ENCODE measurements around the gene NAA50.

The NAA50 gene

DNA sequence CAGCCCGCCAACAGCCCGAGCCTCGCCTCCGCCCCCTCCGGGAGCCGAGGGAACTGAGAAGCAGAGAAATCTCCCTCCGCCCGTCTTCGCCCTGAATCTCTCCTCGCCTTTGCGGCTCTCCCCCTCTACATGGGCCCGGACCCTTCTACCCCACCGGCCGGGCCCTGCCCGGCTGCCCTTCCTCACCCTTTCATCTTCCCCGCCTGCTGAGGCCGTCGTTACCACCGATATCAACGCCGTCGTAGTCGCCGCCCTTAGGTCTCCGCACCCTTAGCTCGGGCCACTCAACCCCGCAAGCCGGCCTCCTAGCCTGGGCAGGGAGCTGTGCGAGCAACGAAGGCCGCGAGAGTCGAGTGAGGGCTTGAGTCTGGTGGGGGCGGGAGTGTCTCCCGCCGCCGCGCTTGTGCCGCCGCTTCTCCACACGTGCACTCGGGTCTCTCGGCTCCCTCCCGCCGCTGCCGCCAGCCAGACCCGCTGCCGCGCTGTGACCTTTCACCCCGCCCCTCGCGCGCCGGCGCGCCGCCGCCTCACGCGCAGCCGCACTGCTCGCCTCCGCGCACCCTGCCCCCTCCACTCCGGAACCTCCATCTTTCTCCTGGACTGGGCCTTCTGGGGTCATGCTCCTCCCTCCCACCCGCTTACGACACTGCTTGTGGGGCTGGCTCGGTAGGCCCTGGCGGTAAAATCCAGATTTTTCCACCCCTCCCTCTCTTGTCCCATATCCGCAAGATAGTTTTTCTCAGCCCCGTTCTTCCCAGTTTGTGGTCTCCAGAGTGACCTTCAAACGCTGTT is at the start of gene NAA50:
Gene NAA50, minus strand, starts transcription at position 494 of the 792 bp plus-strand sequence. Its CDS starts 300 bp downstream, at position 194.
- no peaks in the 10 kb centered on the region for H3K27me3 ChIP-seq (ENCODE audit: control insufficient read depth, insufficient read depth, low read length)
- H3K36me3 ChIP-seq (ENCODE audit: control insufficient read depth, insufficient read depth, low read length): no peaks in the 10 kb centered on the region
- peak within 1 kb of the TSS; percentile 79 for H3K4me3 ChIP-seq (ENCODE audit: low read length)
- H3K4me1 ChIP-seq (ENCODE audit: control insufficient read depth, insufficient read depth, low read length): peaks cover 15% of the 10 kb centered on the region
- H3K9ac ChIP-seq (ENCODE audit: low read length): peak within 1 kb of the TSS; percentile 91
- H3K27ac ChIP-seq (ENCODE audit: low read depth, low read length): peak within 1 kb of the TSS; percentile 100

DNA sequence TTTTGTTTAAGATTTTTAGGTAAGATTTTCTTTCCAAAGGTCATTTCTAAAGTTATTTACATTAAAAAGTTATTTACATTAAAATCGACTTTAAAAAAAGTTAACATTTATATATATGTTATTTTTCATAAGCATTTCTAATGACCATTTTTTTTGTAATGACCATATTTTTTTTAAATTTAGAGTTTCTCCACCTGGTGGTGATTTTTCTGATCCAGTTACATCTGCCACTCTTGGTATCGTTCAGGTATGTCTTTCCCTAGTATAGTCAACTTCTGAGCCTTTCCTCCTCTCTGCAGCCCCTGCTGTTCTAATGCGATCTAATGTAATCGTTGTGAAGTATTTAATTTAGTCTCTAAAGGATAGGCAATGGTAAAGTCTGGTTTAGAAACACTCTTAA is 49.6 kb upstream of the NAA50 start:
- no peak overlapping the region for H3K4me3 ChIP-seq (ENCODE audit: low read length)
- no peaks in the 10 kb centered on the region for H3K4me1 ChIP-seq (ENCODE audit: control insufficient read depth, insufficient read depth, low read length)
- no peak overlapping the region for H3K27ac ChIP-seq (ENCODE audit: low read depth, low read length)
- no peak overlapping the region for H3K9ac ChIP-seq (ENCODE audit: low read length)
- H3K27me3 ChIP-seq (ENCODE audit: control insufficient read depth, insufficient read depth, low read length): no peaks in the 10 kb centered on the region
- peaks cover 10% of the 10 kb centered on the region for H3K36me3 ChIP-seq (ENCODE audit: control insufficient read depth, insufficient read depth, low read length)

DNA sequence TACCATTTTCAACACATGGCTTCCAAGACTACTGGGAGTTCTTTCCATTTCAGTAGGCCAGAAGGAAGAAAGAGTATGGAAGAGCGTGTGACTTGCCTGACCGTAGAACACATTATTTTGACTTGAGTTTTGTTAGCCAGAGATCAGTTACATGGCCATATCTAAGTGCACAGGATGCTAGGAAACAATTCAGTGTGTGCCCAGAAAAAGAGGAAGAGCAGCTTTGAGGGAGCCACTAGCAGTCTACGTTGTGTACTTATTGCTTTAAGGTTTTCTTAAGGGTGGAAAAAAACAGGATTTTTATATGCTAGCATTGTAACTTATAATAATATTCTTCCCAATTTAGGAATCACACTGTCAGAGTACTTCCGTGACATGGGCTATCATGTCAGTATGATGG is 48.5 kb upstream of the NAA50 start:
- Histone ChIP-seq H3K9ac (ENCODE audit: low read length) (no peak overlapping the region), H3K4me3 (ENCODE audit: low read length) (no peak overlapping the region), H3K36me3 (ENCODE audit: control insufficient read depth, insufficient read depth, low read length) (peaks cover 10% of the 10 kb centered on the region), H3K27ac (ENCODE audit: low read depth, low read length) (no peak overlapping the region), H3K4me1 (ENCODE audit: control insufficient read depth, insufficient read depth, low read length) (no peaks in the 10 kb centered on the region), H3K27me3 (ENCODE audit: control insufficient read depth, insufficient read depth, low read length) (no peaks in the 10 kb centered on the region)

DNA sequence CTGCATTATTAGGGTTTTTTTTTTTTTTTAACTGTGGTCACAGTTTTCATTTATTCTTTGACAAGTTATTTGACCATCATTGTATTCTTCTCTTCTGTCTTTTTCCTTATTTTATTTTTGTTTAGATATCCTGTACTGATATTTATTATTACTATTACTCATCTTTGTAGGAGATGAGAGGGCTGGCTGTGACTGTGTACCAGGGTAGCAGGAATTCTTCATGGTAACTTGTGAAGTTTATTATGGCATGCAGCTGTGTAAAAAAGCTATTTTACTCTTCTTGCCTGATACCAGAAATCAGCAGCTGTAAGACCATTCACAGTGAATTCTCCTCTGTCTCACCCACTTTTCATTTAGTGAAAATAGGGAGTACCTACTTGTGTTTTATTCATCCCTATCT is 45.3 kb upstream of the NAA50 start:
- no peaks in the 10 kb centered on the region for H3K4me1 ChIP-seq (ENCODE audit: control insufficient read depth, insufficient read depth, low read length)
- H3K36me3 ChIP-seq (ENCODE audit: control insufficient read depth, insufficient read depth, low read length): peaks cover 8% of the 10 kb centered on the region
- H3K27me3 ChIP-seq (ENCODE audit: control insufficient read depth, insufficient read depth, low read length): no peaks in the 10 kb centered on the region
- H3K4me3 ChIP-seq (ENCODE audit: low read length): no peak overlapping the region
- no peak overlapping the region for H3K9ac ChIP-seq (ENCODE audit: low read length)
- no peak overlapping the region for H3K27ac ChIP-seq (ENCODE audit: low read depth, low read length)

DNA sequence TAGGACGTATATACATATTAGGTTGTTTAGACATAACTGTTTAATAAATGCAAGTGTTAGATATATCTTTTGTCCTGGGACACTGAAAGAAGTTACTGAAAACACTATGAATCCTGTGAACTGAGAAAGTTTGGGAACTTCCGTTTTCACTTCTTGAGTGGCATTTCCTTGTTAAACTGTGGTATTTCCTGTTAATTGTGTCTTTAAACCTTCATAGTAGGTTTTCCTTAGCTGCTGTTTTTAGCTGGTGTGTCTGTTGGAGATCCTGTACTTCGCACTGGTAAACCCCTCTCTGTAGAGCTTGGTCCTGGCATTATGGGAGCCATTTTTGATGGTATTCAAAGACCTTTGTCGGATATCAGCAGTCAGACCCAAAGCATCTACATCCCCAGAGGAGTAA is 37.9 kb upstream of the NAA50 start:
- H3K27me3 ChIP-seq (ENCODE audit: control insufficient read depth, insufficient read depth, low read length): no peaks in the 10 kb centered on the region
- H3K36me3 ChIP-seq (ENCODE audit: control insufficient read depth, insufficient read depth, low read length): peaks cover 2% of the 10 kb centered on the region
- no peak overlapping the region for H3K9ac ChIP-seq (ENCODE audit: low read length)
- H3K27ac ChIP-seq (ENCODE audit: low read depth, low read length): no peak overlapping the region
- no peaks in the 10 kb centered on the region for H3K4me1 ChIP-seq (ENCODE audit: control insufficient read depth, insufficient read depth, low read length)
- H3K4me3 ChIP-seq (ENCODE audit: low read length): no peak overlapping the region

DNA sequence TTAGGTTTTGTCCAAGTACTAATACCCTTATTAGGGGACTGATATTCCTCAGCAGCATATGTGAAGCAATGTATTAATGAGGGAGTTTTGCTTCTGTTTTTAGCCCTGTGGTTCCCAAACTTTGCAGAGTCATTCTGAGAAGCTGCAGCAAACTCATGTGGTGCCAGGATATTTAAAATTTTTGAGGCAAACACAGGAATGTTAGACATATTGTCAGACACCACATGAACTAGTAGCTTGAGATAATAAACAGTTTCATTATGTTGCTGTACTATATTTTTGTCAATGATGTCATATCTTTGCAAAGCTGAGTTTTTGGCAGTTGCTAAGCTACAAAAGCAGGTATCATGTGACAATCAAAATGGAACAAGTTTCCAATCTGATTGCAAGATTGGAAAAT is 37.4 kb upstream of the NAA50 start:
- H3K4me3 ChIP-seq (ENCODE audit: low read length): no peak overlapping the region
- H3K9ac ChIP-seq (ENCODE audit: low read length): no peak overlapping the region
- H3K27ac ChIP-seq (ENCODE audit: low read depth, low read length): no peak overlapping the region
- no peaks in the 10 kb centered on the region for H3K4me1 ChIP-seq (ENCODE audit: control insufficient read depth, insufficient read depth, low read length)
- H3K36me3 ChIP-seq (ENCODE audit: control insufficient read depth, insufficient read depth, low read length): peaks cover 2% of the 10 kb centered on the region
- H3K27me3 ChIP-seq (ENCODE audit: control insufficient read depth, insufficient read depth, low read length): no peaks in the 10 kb centered on the region

DNA sequence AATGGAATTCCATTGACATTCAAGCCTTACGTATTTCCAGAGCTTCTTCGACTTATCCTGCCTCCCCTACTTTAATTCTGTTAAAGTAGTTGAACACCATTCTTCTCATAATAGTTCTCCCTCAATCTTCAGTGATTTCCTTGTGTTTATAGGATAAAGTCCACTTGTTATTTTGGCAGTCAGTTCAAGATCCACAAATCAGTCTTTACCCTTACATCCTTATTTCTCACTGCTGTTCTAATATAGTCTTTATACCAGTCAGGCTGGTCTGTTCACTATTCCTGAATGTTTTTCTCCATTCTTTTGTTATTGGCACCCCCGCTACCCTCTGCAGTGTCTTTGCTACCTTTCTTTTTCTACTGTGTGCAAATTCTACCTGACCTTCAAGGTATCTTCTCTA is 30.5 kb upstream of the NAA50 start:
- Histone ChIP-seq H3K9ac (ENCODE audit: low read length) (no peak overlapping the region), H3K36me3 (ENCODE audit: control insufficient read depth, insufficient read depth, low read length) (no peaks in the 10 kb centered on the region), H3K4me1 (ENCODE audit: control insufficient read depth, insufficient read depth, low read length) (no peaks in the 10 kb centered on the region), H3K27me3 (ENCODE audit: control insufficient read depth, insufficient read depth, low read length) (no peaks in the 10 kb centered on the region), H3K4me3 (ENCODE audit: low read length) (no peak overlapping the region), H3K27ac (ENCODE audit: low read depth, low read length) (no peak overlapping the region)

DNA sequence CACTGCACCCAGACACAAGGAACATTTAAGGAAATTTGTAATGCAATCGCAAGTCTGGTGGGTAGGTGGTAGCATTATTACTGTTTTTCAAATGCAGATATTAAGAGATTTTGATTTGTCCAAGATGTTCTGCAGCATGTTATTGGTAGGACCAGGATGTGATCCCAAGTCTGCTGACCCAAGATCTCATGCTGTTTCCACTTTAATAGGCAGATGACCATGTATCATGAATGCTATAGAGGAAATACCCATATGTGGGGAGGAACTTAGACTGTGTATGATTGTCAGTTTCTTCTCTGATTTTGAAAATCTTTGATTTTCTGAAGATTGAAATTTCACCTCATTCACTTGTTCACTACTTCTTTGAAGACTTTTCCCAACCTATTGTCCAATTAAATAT is 29.5 kb upstream of the NAA50 start:
- no peaks in the 10 kb centered on the region for H3K27me3 ChIP-seq (ENCODE audit: control insufficient read depth, insufficient read depth, low read length)
- H3K36me3 ChIP-seq (ENCODE audit: control insufficient read depth, insufficient read depth, low read length): no peaks in the 10 kb centered on the region
- no peak overlapping the region for H3K27ac ChIP-seq (ENCODE audit: low read depth, low read length)
- no peaks in the 10 kb centered on the region for H3K4me1 ChIP-seq (ENCODE audit: control insufficient read depth, insufficient read depth, low read length)
- H3K4me3 ChIP-seq (ENCODE audit: low read length): no peak overlapping the region
- no peak overlapping the region for H3K9ac ChIP-seq (ENCODE audit: low read length)

DNA sequence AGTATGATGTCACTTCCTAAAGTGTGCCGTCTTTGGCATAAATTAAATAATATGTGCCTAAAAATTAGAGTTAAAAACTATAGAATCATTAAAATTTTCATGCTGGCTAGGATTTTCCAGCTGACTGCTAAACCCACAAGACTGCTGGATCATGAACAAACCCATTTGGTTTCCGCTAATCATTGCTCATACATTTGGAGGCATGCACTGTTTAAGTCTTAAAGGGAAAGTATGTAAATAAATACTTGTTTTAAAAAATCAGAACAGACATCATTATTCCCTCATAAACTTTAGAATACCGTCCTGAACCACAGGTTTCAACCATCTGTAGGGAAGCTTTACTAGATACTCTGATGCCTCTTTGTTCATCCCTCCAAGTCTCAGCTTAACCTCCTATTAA is 27.3 kb upstream of the NAA50 start:
- H3K36me3 ChIP-seq (ENCODE audit: control insufficient read depth, insufficient read depth, low read length): no peaks in the 10 kb centered on the region
- no peak overlapping the region for H3K4me3 ChIP-seq (ENCODE audit: low read length)
- H3K9ac ChIP-seq (ENCODE audit: low read length): no peak overlapping the region
- no peaks in the 10 kb centered on the region for H3K4me1 ChIP-seq (ENCODE audit: control insufficient read depth, insufficient read depth, low read length)
- H3K27me3 ChIP-seq (ENCODE audit: control insufficient read depth, insufficient read depth, low read length): no peaks in the 10 kb centered on the region
- H3K27ac ChIP-seq (ENCODE audit: low read depth, low read length): no peak overlapping the region

DNA sequence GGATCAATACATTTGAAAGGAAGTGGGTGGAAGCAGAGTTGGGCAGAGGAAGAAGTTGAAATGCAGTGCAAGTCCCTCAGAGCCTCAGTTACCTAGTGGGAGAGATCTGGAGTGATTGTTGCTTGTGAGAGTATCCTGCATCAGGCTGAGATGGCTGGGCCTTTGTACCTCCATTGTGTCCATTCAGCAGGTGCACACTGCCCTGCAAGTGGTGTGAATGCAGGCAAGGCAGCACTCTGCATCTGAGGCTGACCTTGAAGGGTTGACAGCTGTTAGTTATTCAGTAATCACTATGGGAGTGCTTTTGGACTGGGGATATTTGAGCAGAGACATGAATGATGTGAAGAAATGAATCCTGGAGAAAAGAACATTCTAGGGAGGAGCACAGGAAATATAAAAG is 25.9 kb upstream of the NAA50 start:
- H3K36me3 ChIP-seq (ENCODE audit: control insufficient read depth, insufficient read depth, low read length): no peaks in the 10 kb centered on the region
- H3K4me1 ChIP-seq (ENCODE audit: control insufficient read depth, insufficient read depth, low read length): no peaks in the 10 kb centered on the region
- no peaks in the 10 kb centered on the region for H3K27me3 ChIP-seq (ENCODE audit: control insufficient read depth, insufficient read depth, low read length)
- H3K27ac ChIP-seq (ENCODE audit: low read depth, low read length): no peak overlapping the region
- H3K9ac ChIP-seq (ENCODE audit: low read length): no peak overlapping the region
- H3K4me3 ChIP-seq (ENCODE audit: low read length): no peak overlapping the region

DNA sequence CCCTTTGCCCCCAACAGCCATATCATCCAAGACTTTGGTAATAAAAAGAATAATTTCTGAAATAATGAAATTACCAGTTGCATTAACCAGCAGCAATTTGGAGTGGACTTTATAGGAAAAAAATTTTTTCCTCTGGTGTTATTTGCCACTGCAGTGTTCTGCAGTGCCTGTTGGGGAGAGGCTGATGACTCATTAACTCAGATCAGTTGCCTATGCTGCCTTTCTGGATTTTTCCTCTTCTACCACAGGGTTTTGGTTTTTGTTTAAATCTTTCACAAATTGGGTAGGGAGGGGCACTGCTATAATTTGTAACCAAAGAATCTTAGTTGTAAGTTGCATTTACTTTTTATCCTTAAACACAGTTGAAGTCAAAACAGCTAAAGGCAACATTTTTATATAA is 23.5 kb upstream of the NAA50 start:
- Histone ChIP-seq H3K4me1 (ENCODE audit: control insufficient read depth, insufficient read depth, low read length) (no peaks in the 10 kb centered on the region), H3K36me3 (ENCODE audit: control insufficient read depth, insufficient read depth, low read length) (no peaks in the 10 kb centered on the region), H3K9ac (ENCODE audit: low read length) (no peak overlapping the region), H3K4me3 (ENCODE audit: low read length) (no peak overlapping the region), H3K27me3 (ENCODE audit: control insufficient read depth, insufficient read depth, low read length) (no peaks in the 10 kb centered on the region), H3K27ac (ENCODE audit: low read depth, low read length) (no peak overlapping the region)

DNA sequence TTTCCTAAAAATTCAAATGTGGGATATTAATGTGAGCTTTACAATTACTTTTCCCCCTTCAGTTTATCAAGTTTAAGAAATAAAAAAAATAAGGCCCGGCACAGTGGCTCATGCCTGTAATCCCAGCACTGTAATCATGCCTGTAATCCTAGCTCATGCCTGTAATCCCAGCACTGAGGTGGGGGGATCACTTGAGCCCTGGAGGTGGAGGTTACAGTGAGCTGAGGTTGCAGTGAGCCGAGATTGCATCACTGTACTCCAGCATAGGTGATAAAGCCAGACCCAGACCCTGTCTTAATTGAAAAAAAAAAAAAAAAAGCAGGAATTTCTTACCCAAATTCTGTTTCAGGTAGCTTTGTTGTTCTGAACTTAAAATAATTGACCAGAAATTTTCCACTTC is 18.6 kb upstream of the NAA50 start:
- Histone ChIP-seq H3K4me1 (ENCODE audit: control insufficient read depth, insufficient read depth, low read length) (no peaks in the 10 kb centered on the region), H3K9ac (ENCODE audit: low read length) (no peak overlapping the region), H3K27me3 (ENCODE audit: control insufficient read depth, insufficient read depth, low read length) (no peaks in the 10 kb centered on the region), H3K36me3 (ENCODE audit: control insufficient read depth, insufficient read depth, low read length) (no peaks in the 10 kb centered on the region), H3K4me3 (ENCODE audit: low read length) (no peak overlapping the region), H3K27ac (ENCODE audit: low read depth, low read length) (no peak overlapping the region)

DNA sequence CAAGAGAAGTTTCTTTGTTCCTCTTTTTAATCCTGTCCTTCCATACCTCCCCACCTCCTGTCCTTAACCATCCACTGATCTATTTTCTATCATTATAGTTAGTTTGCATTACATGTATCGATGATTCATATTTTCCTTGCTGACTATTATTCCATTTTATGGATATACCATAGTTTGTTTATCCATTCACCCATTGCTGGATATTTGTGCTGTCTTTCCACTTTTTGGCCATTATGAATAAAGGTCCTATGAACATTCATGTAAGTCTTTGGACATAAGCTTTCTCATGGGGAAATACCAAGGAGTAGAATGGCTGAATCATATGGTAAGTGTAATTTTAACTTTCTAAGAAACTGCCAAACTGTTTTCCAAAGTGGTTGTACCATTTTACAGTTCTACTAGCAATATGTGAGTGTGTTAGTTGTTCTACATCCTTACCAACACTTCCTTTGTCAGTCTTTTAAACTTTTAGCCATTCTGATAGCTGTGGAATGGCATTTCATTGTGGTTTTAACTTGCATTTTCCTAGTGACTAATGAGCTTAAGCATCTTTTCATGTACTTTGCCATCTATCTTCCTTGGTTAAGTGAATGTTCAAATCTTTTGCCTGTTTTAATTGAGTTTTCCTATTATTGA is 12.5 kb upstream of the NAA50 start:
- Histone ChIP-seq H3K9ac (ENCODE audit: low read length) (no peak overlapping the region), H3K36me3 (ENCODE audit: control insufficient read depth, insufficient read depth, low read length) (no peaks in the 10 kb centered on the region)

More for the DNA sequence above, 12.5 kb upstream of the NAA50 start:
- H3K4me3 ChIP-seq (ENCODE audit: low read length): no peak overlapping the region
- H3K4me1 ChIP-seq (ENCODE audit: control insufficient read depth, insufficient read depth, low read length): no peaks in the 10 kb centered on the region
- H3K27me3 ChIP-seq (ENCODE audit: control insufficient read depth, insufficient read depth, low read length): no peaks in the 10 kb centered on the region
- no peak overlapping the region for H3K27ac ChIP-seq (ENCODE audit: low read depth, low read length)
